A549 (cell line): ENCODE measurements around the gene DCTN3.
A peak's percentile ranks its signal among the peaks of the same experiment; 100 is the strongest.

Experiments
- EP300 ChIP-seq, 2 experiments: fragments of >200 bp; sonication (Bioruptor Twin); formaldehyde crosslinking; IDR thresholded peaks; 2 replicates in 1 of 2; 3 replicates in 1 of 2; pipeline ENCODE4 v1.6.1; 2016 to 2017
- SMC3 ChIP-seq: fragments of >200 bp; sonication (Bioruptor Twin); formaldehyde crosslinking; IDR thresholded peaks from 3 replicates; pipeline ENCODE4 v1.6.1; 2018; ENCODE audit warnings: inconsistent platforms
- TF ChIP-seq, protein P1 (sequence below): IDR thresholded peaks from 2 replicates; pipeline ENCODE4 v1.6.1; 2012
- TF ChIP-seq, protein P2 (sequence below): fragments of >200 bp; sonication (Bioruptor Twin); formaldehyde crosslinking; IDR thresholded peaks from 3 replicates; pipeline ENCODE4 v1.5.1; 2016

GRCh38 chr9:34651876-34652601 is 31.7 kb upstream of the DCTN3 start, which contains the start of gene IL11RA:
- TF ChIP-seq, protein P1, sequence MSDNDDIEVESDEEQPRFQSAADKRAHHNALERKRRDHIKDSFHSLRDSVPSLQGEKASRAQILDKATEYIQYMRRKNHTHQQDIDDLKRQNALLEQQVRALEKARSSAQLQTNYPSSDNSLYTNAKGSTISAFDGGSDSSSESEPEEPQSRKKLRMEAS, result peak; percentile 54; the same call in 1 of the 2 replicates
- TF ChIP-seq, protein P2, sequence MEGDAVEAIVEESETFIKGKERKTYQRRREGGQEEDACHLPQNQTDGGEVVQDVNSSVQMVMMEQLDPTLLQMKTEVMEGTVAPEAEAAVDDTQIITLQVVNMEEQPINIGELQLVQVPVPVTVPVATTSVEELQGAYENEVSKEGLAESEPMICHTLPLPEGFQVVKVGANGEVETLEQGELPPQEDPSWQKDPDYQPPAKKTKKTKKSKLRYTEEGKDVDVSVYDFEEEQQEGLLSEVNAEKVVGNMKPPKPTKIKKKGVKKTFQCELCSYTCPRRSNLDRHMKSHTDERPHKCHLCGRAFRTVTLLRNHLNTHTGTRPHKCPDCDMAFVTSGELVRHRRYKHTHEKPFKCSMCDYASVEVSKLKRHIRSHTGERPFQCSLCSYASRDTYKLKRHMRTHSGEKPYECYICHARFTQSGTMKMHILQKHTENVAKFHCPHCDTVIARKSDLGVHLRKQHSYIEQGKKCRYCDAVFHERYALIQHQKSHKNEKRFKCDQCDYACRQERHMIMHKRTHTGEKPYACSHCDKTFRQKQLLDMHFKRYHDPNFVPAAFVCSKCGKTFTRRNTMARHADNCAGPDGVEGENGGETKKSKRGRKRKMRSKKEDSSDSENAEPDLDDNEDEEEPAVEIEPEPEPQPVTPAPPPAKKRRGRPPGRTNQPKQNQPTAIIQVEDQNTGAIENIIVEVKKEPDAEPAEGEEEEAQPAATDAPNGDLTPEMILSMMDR, result no peak
- TF ChIP-seq EP300 (IDR thresholded peaks at IDR 0.05) (no peak), SMC3 (no peak)
